OCI-LY1 (cell line): ENCODE results near the gene CD93.

Experiments used
- H2AFZ ChIP-seq: fragments of 200-600 bp; sonication (generic), shearing (Covaris generic); 2 replicates; pipeline ENCODE4 v1.6.0; 2014; ENCODE audit warnings: antibody characterized with exemption, mild to moderate bottlenecking, low read length
- H3F3A ChIP-seq: fragments of 200-600 bp; sonication (generic), shearing (Covaris generic); 2 replicates; pipeline ENCODE4 v1.6.0; 2014; ENCODE audit warnings: mild to moderate bottlenecking, antibody characterized with exemption, low read length, moderate library complexity; ENCODE audit not compliant: insufficient read depth
- H3K27ac ChIP-seq: fragments of 200-600 bp; sonication (generic); 2 replicates; pipeline ENCODE4 v1.5.1; 2014; ENCODE audit warnings: low read length, mixed run types, mild to moderate bottlenecking, low read depth; ENCODE audit not compliant: poor library complexity, severe bottlenecking
- H3K27me3 ChIP-seq: fragments of 200-600 bp; sonication (generic); 2 replicates; pipeline ENCODE4 v1.6.0; 2014; ENCODE audit warnings: antibody characterized with exemption, mild to moderate bottlenecking, low read length, moderate library complexity; ENCODE audit not compliant: insufficient read depth
- H3K36me3 ChIP-seq: fragments of 200-600 bp; sonication (generic); 2 replicates; pipeline ENCODE4 v1.6.1; 2014; ENCODE audit warnings: mild to moderate bottlenecking, antibody characterized with exemption, low read length, moderate library complexity, mixed read lengths; ENCODE audit not compliant: insufficient read depth
- H3K4me1 ChIP-seq: fragments of 200-600 bp; sonication (generic); 2 replicates; pipeline ENCODE4 v1.5.1; 2014; ENCODE audit warnings: mild to moderate bottlenecking, low read length, moderate library complexity; ENCODE audit not compliant: insufficient read depth, severe bottlenecking
- H3K4me2 ChIP-seq: fragments of 200-600 bp; sonication (generic), shearing (Covaris generic); 2 replicates; pipeline ENCODE4 v1.6.1; 2014; ENCODE audit warnings: low read length
- H3K4me3 ChIP-seq: fragments of 200-600 bp; sonication (generic); 2 replicates; pipeline ENCODE4 v1.5.1; 2014; ENCODE audit warnings: low read length, low read depth, mild to moderate bottlenecking, mixed read lengths; ENCODE audit not compliant: poor library complexity, severe bottlenecking
- H3K79me2 ChIP-seq: fragments of 200-600 bp; shearing (Covaris generic); 2 replicates; pipeline ENCODE4 v1.6.1; 2016; ENCODE audit warnings: mixed run types, low read length, mixed read lengths; ENCODE audit not compliant: insufficient read depth
- H3K9ac ChIP-seq: fragments of 200-600 bp; sonication (generic), shearing (Covaris generic); 2 replicates; pipeline ENCODE4 v1.6.1; 2014; ENCODE audit warnings: mild to moderate bottlenecking, low read length, mixed read lengths
- H3K9me2 ChIP-seq: fragments of 200-600 bp; sonication (generic), shearing (Covaris generic); 2 replicates; pipeline ENCODE4 v1.6.1; 2014; ENCODE audit warnings: low read depth, mild to moderate bottlenecking, low read length, mixed read lengths
- H3K9me3 ChIP-seq: fragments of 200-600 bp; shearing (Covaris generic); 2 replicates; pipeline ENCODE4 v1.6.1; 2014; ENCODE audit warnings: low read length, mixed read lengths
- H4K20me1 ChIP-seq: fragments of 200-600 bp; sonication (generic), shearing (Covaris generic); 2 replicates; pipeline ENCODE4 v1.6.0; 2016; ENCODE audit warnings: mild to moderate bottlenecking, low read length; ENCODE audit not compliant: insufficient read depth
- EZH2 ChIP-seq: fragments of 200-600 bp; sonication (generic), shearing (Covaris generic); IDR thresholded peaks from 2 replicates; pipeline ENCODE4 v1.8.0; 2017; ENCODE audit warnings: borderline replicate concordance, mixed run types, mild to moderate bottlenecking, antibody characterized with exemption, low read length, moderate library complexity, mixed read lengths
- TF ChIP-seq, protein P1 (sequence below): fragments of 200-600 bp; sonication (generic), shearing (Covaris generic); IDR thresholded peaks from 2 replicates; pipeline ENCODE4 v1.5.1; 2017; ENCODE audit warnings: mild to moderate bottlenecking, antibody characterized with exemption, low read length, moderate library complexity, mixed read lengths

CD93 gene

GRCh38 chr20:23043376-23043775, 42.7 kb downstream of the CD93 start:
- H3K4me2 ChIP-seq, result no peak overlapping the region
- H3K4me3 ChIP-seq, result no peak overlapping the region
- no peak overlapping the region for H3K9ac ChIP-seq
- no peak overlapping the region for H2AFZ ChIP-seq
- H3K4me1 ChIP-seq, result no peaks in the 10 kb centered on the region
- no peak overlapping the region for H3K27ac ChIP-seq
- H3K36me3 ChIP-seq, result no peaks in the 10 kb centered on the region
- no peaks in the 10 kb centered on the region for H3K9me2 ChIP-seq
- no peaks in the 10 kb centered on the region; the same call in 1 of the 2 replicates for H3K27me3 ChIP-seq
- H3K9me3 ChIP-seq, result no peaks in the 10 kb centered on the region
- TF ChIP-seq, protein P1, sequence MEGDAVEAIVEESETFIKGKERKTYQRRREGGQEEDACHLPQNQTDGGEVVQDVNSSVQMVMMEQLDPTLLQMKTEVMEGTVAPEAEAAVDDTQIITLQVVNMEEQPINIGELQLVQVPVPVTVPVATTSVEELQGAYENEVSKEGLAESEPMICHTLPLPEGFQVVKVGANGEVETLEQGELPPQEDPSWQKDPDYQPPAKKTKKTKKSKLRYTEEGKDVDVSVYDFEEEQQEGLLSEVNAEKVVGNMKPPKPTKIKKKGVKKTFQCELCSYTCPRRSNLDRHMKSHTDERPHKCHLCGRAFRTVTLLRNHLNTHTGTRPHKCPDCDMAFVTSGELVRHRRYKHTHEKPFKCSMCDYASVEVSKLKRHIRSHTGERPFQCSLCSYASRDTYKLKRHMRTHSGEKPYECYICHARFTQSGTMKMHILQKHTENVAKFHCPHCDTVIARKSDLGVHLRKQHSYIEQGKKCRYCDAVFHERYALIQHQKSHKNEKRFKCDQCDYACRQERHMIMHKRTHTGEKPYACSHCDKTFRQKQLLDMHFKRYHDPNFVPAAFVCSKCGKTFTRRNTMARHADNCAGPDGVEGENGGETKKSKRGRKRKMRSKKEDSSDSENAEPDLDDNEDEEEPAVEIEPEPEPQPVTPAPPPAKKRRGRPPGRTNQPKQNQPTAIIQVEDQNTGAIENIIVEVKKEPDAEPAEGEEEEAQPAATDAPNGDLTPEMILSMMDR, result no peak
- no peak for TF ChIP-seq EZH2
- H3K79me2 ChIP-seq, result no peaks in the 10 kb centered on the region
- H3F3A ChIP-seq, result no peaks in the 10 kb centered on the region
- no peaks in the 10 kb centered on the region for H4K20me1 ChIP-seq

DNA sequence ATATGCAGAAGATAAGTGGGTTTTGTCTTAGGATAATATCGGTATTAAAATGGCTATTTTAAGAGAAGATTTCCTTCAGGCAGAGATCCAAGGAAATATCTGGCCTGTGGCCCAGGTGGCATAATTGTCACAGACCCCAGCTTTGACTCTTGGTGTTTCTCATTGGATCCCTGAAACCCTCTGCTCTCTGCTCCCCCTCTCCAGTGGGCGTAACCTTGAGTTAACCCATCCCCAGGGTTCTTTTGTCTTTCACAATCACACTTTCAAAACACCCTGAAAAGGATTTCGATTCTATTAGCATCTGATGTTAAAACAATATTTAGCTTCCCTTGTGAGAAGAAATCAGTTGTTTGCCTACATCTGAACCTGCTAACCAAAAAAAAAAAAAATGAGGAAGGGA, 43.9 kb downstream of the CD93 start:
- H3K27me3 ChIP-seq, result no peaks in the 10 kb centered on the region; the same call in 1 of the 2 replicates
- no peak overlapping the region for H3K9ac ChIP-seq
- no peaks in the 10 kb centered on the region for H3K9me3 ChIP-seq
- H3K9me2 ChIP-seq, result no peaks in the 10 kb centered on the region
- TF ChIP-seq, protein P1, result no peak
- no peak for TF ChIP-seq EZH2
- H4K20me1 ChIP-seq, result no peaks in the 10 kb centered on the region
- H3K36me3 ChIP-seq, result no peaks in the 10 kb centered on the region
- no peaks in the 10 kb centered on the region for H3F3A ChIP-seq
- no peak overlapping the region for H3K27ac ChIP-seq
- H3K79me2 ChIP-seq, result no peaks in the 10 kb centered on the region
- H3K4me3 ChIP-seq, result no peak overlapping the region
- H2AFZ ChIP-seq, result no peak overlapping the region
- H3K4me2 ChIP-seq, result no peak overlapping the region
- H3K4me1 ChIP-seq, result no peaks in the 10 kb centered on the region

- Histone ChIP-seq H3K27me3 (no peaks in the 10 kb centered on the region; the same call in 1 of the 2 replicates), H3K27ac (no peak overlapping the region)
These were observed 46.1 kb downstream of the CD93 start for GRCh38 chr20:23039885-23040508.

More at GRCh38 chr20:23039885-23040508, 46.1 kb downstream of the CD93 start:
- no peaks in the 10 kb centered on the region for H3K4me1 ChIP-seq
- TF ChIP-seq, protein P1, result no peak
- TF ChIP-seq EZH2, result no peak
- no peaks in the 10 kb centered on the region for H3K36me3 ChIP-seq
- H3K4me2 ChIP-seq, result no peak overlapping the region
- H4K20me1 ChIP-seq, result no peaks in the 10 kb centered on the region
- no peak overlapping the region for H3K9ac ChIP-seq
- H3F3A ChIP-seq, result no peaks in the 10 kb centered on the region
- no peaks in the 10 kb centered on the region for H3K9me3 ChIP-seq
- H3K4me3 ChIP-seq, result no peak overlapping the region
- no peaks in the 10 kb centered on the region for H3K79me2 ChIP-seq
- H2AFZ ChIP-seq, result no peak overlapping the region
- H3K9me2 ChIP-seq, result no peaks in the 10 kb centered on the region
